Kidney (tissue), 14 donors: ENCODE measurements around the gene ZC3H15. TPM values are rescaled to one million over a fixed set of nuclear protein-coding genes. Genes with fewer than 3 reads are reported as not detected.

Experiments
- DNase-seq, 5 donors: peaks; one replicate each; pipeline ENCODE4 v3.0.0-alpha.2; 2013 to 2020
- FAIRE-seq: peaks from 2 replicates; lab custom pipeline; 2012; peaks lifted over from hg19 to GRCh38; lab: Jason Lieb, UNC
- H3K27ac ChIP-seq, 2 donors: one replicate each; pipeline ENCODE4 v1.7.0; 2013; ENCODE audit warnings: low read depth in 2 of 2, low read length in 2 of 2, inconsistent platforms in 1 of 2
- H3K27me3 ChIP-seq: one replicate; pipeline ENCODE4 v1.7.1; 2013; ENCODE audit warnings: low read length, inconsistent platforms; ENCODE audit not compliant: control insufficient read depth, insufficient read depth
- H3K36me3 ChIP-seq, 3 donors: one replicate each; pipeline versions ENCODE4 v1.7.0 to v1.7.1; 2013; ENCODE audit warnings: low read length in 3 of 3, control low read depth in 1 of 3, inconsistent platforms in 1 of 3; ENCODE audit not compliant: insufficient read depth in 3 of 3, control insufficient read depth in 2 of 3
- H3K4me1 ChIP-seq, 3 donors: one replicate each; pipeline versions ENCODE4 v1.7.0 to v1.7.1; 2013; ENCODE audit warnings: low read length in 3 of 3, inconsistent platforms in 1 of 3, low read depth in 1 of 3; ENCODE audit not compliant: control insufficient read depth in 2 of 3, insufficient read depth in 2 of 3
- H3K4me3 ChIP-seq, 3 donors: one replicate each; pipeline versions ENCODE4 v1.7.0 to v1.8.1; 2013; ENCODE audit warnings: low read length in 3 of 3, control low read depth in 1 of 3, inconsistent platforms in 1 of 3
- H3K9ac ChIP-seq, 3 donors: one replicate each; pipeline versions ENCODE4 v1.7.0 to v1.7.1; 2013; ENCODE audit warnings: low read length in 3 of 3, control low read depth in 1 of 3, inconsistent platforms in 1 of 3
- H3K9me3 ChIP-seq, 3 donors: one replicate each; pipeline versions ENCODE4 v1.7.0 to v1.7.1; 2013; ENCODE audit warnings: low read length in 3 of 3, control low read depth in 1 of 3, inconsistent platforms in 1 of 3; ENCODE audit not compliant: control insufficient read depth in 2 of 3, insufficient read depth in 1 of 3
- intact Hi-C: fragments of 100-400 bp; cut with DNase I; formaldehyde crosslinking; loops from one replicate; pipeline ENCODE4 v1.11.1; 2022
- polyA plus RNA-seq: library from polyadenylated mRNA; stranded (reverse); fragments of 350-450 nt; fragmentation: Illumina TruSeq; extraction: RNeasy Lipid Tissue Mini Kit (QIAGEN cat#74804); gene quantifications from one replicate; pipeline ENCODE4 v1.2.3, GENCODE V29; 2014; ENCODE audit warnings: low read depth, low replicate concordance; ENCODE audit not compliant: insufficient read depth
- total RNA-seq: library from RNA; stranded (reverse); fragmentation: NEBNext Ultra II Directional; extraction: Animal tissue kit (Norgen Biotek cat#: 25700); gene quantifications from one replicate; pipeline ENCODE4 v1.2.1, GENCODE V29; 2021
- TF ChIP-seq, protein P1 (sequence below): IDR thresholded peaks from 3 replicates; pipeline ENCODE4 v1.5.1; 2012; ENCODE audit warnings: mild to moderate bottlenecking, moderate library complexity, borderline replicate concordance; ENCODE audit not compliant: insufficient read depth; ENCODE audit errors: extremely low read depth
- donor health status: control.
- donor health status: control.
- donor health status: control.
- donor health status: control.
- donor health status: control.
- donor health status: DM: yes; HTN: yes; CAD: no.
- donor health status: Normal renal cell carcinoma (clear cell type).

Gene ZC3H15
- total and polyA plus RNA-seq, 2 donors from 2014 or later: 45.3 to 51.5 TPM

DNA sequence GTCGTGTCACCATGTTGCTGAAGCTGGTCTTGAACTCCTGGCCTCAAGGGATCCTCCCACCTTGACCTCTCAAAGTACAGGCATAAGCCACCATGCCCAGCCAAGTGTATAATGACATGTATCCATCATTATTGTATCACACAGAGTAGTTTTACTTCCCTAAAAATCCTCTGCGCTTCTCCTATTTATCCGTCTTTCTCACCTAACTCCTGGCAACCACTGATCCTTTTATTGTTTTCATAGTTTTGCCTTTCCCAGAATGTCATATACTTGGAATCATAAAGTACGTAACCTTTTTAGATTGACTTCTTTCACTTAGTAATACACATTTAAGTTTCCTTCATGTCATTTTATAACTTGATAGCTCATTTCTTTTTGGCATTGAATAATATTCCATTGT lies 51.0 kb downstream of the ZC3H15 start:
- Histone ChIP-seq H3K4me3 (no peak overlapping the region), H3K9ac (no peak overlapping the region), H3K27ac (no peak overlapping the region), H3K27me3 (no peaks in the 10 kb centered on the region), H3K36me3 (no peaks in the 10 kb centered on the region), H3K9me3 (no peaks in the 10 kb centered on the region), H3K4me1 (no peaks in the 10 kb centered on the region)
- FAIRE-seq (no peak), DNase-seq (no peak)
- intact Hi-C loops: no loop called here
- TF ChIP-seq, protein P1, sequence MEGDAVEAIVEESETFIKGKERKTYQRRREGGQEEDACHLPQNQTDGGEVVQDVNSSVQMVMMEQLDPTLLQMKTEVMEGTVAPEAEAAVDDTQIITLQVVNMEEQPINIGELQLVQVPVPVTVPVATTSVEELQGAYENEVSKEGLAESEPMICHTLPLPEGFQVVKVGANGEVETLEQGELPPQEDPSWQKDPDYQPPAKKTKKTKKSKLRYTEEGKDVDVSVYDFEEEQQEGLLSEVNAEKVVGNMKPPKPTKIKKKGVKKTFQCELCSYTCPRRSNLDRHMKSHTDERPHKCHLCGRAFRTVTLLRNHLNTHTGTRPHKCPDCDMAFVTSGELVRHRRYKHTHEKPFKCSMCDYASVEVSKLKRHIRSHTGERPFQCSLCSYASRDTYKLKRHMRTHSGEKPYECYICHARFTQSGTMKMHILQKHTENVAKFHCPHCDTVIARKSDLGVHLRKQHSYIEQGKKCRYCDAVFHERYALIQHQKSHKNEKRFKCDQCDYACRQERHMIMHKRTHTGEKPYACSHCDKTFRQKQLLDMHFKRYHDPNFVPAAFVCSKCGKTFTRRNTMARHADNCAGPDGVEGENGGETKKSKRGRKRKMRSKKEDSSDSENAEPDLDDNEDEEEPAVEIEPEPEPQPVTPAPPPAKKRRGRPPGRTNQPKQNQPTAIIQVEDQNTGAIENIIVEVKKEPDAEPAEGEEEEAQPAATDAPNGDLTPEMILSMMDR: no peak

DNA sequence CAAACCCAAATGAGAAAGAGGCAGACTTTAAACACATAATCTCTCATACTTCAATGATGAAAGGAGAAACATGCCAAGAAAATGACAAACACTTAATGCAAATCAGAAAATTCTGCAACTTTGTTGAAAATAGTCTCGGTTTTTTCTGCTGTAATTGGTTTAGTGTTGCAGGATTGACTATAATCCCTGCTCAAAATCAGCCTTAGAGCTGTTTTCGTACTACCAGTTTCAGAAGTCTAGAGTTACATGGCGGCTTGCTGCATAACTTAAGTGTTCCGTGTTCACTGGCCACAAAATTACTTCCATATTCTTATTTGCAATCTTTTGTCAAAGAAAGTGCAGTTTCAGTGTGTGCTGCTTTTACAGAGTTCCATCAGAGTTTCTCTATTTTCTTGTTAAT lies 54.9 kb downstream of the ZC3H15 start:
- Histone ChIP-seq H3K9ac (no peak overlapping the region), H3K36me3 (no peaks in the 10 kb centered on the region), H3K27ac (no peak overlapping the region), H3K9me3 (no peaks in the 10 kb centered on the region), H3K4me3 (no peak overlapping the region), H3K4me1 (peaks cover 0 to 14% (median 2%) of the 10 kb centered on the region in 3 donors), H3K27me3 (no peaks in the 10 kb centered on the region)
- TF ChIP-seq, protein P1: no peak
- DNase-seq (no peak), FAIRE-seq (no peak)
- intact Hi-C loops: no loop called here

DNA sequence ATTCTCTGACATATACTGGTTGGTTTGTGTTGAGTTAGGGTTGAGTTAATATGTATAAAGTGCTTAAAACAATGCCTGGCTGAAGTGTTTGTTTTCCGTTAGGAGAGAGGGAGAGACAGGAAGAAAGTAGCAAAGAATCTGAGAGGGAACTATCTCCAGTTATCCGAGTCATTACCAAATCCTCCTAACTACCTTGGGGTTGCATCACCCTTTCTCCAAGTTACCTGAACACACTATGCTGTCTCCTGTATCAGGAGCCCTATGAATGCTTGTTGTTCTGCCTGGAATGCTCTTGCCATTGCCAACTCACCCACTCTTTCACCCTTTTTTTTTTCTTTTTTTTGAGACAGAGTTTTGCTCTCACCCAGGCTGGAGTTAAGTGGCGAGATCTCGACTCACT lies 55.9 kb downstream of the ZC3H15 start:
- no peak overlapping the region for H3K27ac ChIP-seq
- H3K4me3 ChIP-seq: no peak overlapping the region
- H3K27me3 ChIP-seq: no peaks in the 10 kb centered on the region
- DNase-seq (no peak), FAIRE-seq (no peak)
- no peaks in the 10 kb centered on the region for H3K36me3 ChIP-seq
- intact Hi-C loops: no loop called here
- peaks cover 0 to 14% (median 2%) of the 10 kb centered on the region in 3 donors for H3K4me1 ChIP-seq
- no peak overlapping the region for H3K9ac ChIP-seq
- TF ChIP-seq, protein P1: no peak
- H3K9me3 ChIP-seq: no peaks in the 10 kb centered on the region

DNA sequence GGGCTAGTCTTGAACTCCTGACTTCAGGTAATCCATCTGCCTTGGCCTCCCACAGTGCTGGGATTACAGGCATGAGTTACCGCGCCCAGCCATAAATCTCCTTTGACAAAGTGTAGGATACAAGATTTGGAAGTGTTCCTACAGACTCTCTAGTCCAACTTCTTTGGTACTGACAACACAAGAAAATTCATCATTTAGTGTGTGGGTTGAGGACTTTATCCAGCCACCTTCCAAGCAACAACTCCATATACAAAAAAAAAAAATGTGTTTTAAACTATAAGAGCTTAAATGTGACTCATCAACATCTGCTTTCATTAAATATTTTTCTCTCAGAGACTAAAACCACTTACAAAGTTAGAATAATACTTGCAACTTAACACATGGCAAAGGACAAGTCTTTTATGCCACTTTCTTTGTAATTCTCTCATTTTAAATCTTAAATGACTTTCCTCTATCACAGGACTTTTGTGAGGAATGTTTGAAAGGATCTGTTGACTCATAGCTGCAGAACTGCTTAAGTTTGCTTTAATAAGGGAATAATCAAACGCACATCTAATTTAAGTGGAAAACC lies 57.6 kb downstream of the ZC3H15 start:
- peak overlapping the region; percentile 63 to 82 for H3K27ac ChIP-seq
- DNase-seq (no peak), FAIRE-seq (no peak)
- no peaks in the 10 kb centered on the region for H3K9me3 ChIP-seq
- H3K36me3 ChIP-seq: no peaks in the 10 kb centered on the region
- H3K27me3 ChIP-seq: no peaks in the 10 kb centered on the region
- intact Hi-C loops: no loop called here
- TF ChIP-seq, protein P1: no peak
- no peak overlapping the region for H3K4me3 ChIP-seq
- H3K4me1 ChIP-seq: peaks cover 0 to 14% (median 2%) of the 10 kb centered on the region in 3 donors
- H3K9ac ChIP-seq: peak overlapping the region in 1 of 3 donors; percentile 36
